ENCODE results near the gene ICAM4. TPM values are rescaled to one million over a fixed set of nuclear protein-coding genes. Genes with fewer than 3 reads are reported as not detected.

The ICAM4 gene
- total RNA-seq, 2 experiments from 2014 or later: 0.99 to 1.1 TPM

GRCh38 chr19:10309423-10309822 is 22.7 kb downstream of the ICAM4 start, which contains the start of gene ZGLP1:
ZGLP1 (minus strand) TSS chr19:10309815.
- Mint-ChIP-seq H3K4me3 (no peak within 1 kb of the TSS), H3K9me3 (ENCODE audit: insufficient read depth) (no peaks in the 10 kb centered on the region), H3K4me1 (ENCODE audit: low read depth) (peaks cover 8% of the 10 kb centered on the region), H3K36me3 (ENCODE audit: low read depth) (no peaks in the 10 kb centered on the region), H3K27ac (no peak within 1 kb of the TSS), H3K27me3 (ENCODE audit: low read depth) (no peaks in the 10 kb centered on the region)
- DNase-seq (no peak), ATAC-seq (no peak)
- ChIA-PET POLR2A (no interaction called here), CTCF (no interaction called here)

- Mint-ChIP-seq H3K9me3 (ENCODE audit: insufficient read depth) (no peaks in the 10 kb centered on the region), H3K27ac (peak within 1 kb of the TSS; percentile 74), H3K4me3 (peak within 1 kb of the TSS; percentile 83), H3K36me3 (ENCODE audit: low read depth) (peaks cover 28% of the 10 kb centered on the region), H3K27me3 (ENCODE audit: low read depth) (no peaks in the 10 kb centered on the region), H3K4me1 (ENCODE audit: low read depth) (peaks cover 17% of the 10 kb centered on the region)
- POLR2A ChIA-PET: interaction anchor here (0.5 to 0.8 kb wide), 2 partner anchors 18 to 37 kb away, joined by 3 read pairs; no protein-coding TSS in a partner anchor
- DNase-seq (peak; percentile 91), ATAC-seq (peak; percentile 87)
- CTCF ChIA-PET: interaction anchor here (2.0 kb wide), 1 partner anchor 57 kb away, joined by 4 read pairs; no protein-coding TSS in a partner anchor
These were observed 28.8 kb downstream of the ICAM4 start, which contains the start of gene FDX2 for GRCh38 chr19:10315335-10316214. FDX2 (minus strand) TSS chr19:10316015; CDS start chr19:10315996, 19 bp downstream.

GRCh38 chr19:10316229-10317044 is 29.7 kb downstream of the ICAM4 start:
- H3K27me3 Mint-ChIP-seq (ENCODE audit: low read depth): no peaks in the 10 kb centered on the region
- H3K9me3 Mint-ChIP-seq (ENCODE audit: insufficient read depth): no peaks in the 10 kb centered on the region
- H3K4me3 Mint-ChIP-seq: peak overlapping the region; percentile 83
- peaks cover 17% of the 10 kb centered on the region for H3K4me1 Mint-ChIP-seq (ENCODE audit: low read depth)
- no peak for DNase-seq
- peak overlapping the region; percentile 74 for H3K27ac Mint-ChIP-seq
- ATAC-seq: no peak
- CTCF ChIA-PET: interaction anchor here (0.5 kb wide), 1 partner anchor 1441 kb away, joined by 3 read pairs; no protein-coding TSS in a partner anchor
- H3K36me3 Mint-ChIP-seq (ENCODE audit: low read depth): peaks cover 28% of the 10 kb centered on the region
- POLR2A ChIA-PET: interaction anchor here (0.5 to 0.7 kb wide), 2 partner anchors 15 to 444 kb away, joined by 3 to 4 read pairs; no protein-coding TSS in a partner anchor

DNA sequence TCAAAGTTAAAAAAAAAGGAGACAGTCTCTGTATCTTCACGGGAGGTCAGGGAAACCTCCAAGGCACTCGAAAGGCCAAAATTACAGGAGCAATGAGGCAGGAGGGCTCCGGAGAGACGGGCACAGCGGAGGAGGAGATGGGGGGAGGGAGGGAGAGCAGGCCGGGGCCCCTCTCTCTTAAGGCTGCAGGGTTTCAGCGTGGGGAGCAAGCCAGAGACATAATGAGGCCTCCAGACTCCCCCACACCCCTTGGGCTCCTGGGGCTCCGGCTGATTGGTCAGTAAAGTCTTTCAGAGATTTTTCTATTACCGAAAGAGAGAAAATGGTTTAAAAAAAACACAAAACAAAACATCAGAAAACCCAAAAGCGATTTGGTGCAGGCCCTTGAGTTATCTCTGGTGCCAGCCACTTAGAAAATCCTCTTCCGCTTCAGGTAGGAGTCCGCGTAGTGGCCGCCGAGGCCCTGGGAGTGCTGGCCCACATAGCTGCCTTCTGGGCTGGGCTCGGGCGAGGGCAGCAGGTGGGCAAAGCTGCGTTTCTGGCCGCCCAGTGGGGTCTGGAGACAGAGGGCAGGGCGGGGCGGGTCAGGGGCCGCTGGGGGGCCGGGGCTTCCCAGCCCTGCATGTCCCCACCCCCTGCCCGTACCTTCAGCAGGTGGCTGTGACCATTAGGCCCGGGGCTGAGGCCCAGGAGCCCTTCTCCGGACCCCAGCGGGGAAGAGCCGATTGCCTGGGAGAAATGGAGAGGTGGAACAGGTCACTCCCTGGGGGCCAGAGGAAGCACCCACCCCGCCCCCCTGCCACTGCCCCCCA is 30.5 kb downstream of the ICAM4 start:
- ChIA-PET POLR2A (interaction anchor here (0.7 kb wide), 1 partner anchor 15 kb away, joined by 4 read pairs; no protein-coding TSS in a partner anchor), CTCF (interaction anchor here (0.5 kb wide), 1 partner anchor 1440 kb away, joined by 3 read pairs; no protein-coding TSS in a partner anchor)
- Mint-ChIP-seq H3K36me3 (ENCODE audit: low read depth) (peaks cover 36% of the 10 kb centered on the region), H3K9me3 (ENCODE audit: insufficient read depth) (no peaks in the 10 kb centered on the region), H3K27me3 (ENCODE audit: low read depth) (no peaks in the 10 kb centered on the region), H3K27ac (no peak overlapping the region), H3K4me3 (no peak overlapping the region), H3K4me1 (ENCODE audit: low read depth) (peaks cover 17% of the 10 kb centered on the region)
- DNase-seq (no peak), ATAC-seq (no peak)

DNA sequence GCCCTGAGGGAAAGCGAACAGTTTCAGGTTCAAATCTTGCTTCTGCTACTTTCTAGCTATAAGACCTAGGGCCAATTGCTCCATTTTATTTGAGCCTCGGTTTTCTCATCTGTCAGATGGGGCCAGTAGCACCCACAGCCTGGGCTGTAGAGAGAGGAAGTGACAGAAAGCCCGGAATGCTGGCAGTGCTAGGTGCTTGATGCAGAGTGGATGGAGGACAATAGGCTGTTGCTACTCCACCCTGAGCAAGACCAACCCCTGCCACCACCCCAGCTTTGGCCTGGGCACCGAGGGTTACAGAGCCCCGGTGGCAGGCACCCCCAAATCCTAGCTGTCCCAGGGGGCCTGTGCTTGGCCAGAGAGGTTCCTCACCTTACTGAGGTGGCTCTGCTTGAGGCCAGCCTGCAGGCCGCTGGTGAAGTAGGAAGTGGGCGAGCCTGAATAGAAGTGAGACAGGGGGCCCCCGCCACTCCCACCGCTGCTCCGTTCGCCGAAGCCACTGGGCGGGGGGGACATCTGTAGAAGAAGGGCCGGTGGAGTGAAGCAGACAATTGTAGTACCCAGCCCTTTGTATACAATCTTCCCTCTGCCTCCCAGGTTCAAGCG is 31.2 kb downstream of the ICAM4 start:
- DNase-seq: no peak
- H3K27ac Mint-ChIP-seq: no peak overlapping the region
- peaks cover 36% of the 10 kb centered on the region for H3K36me3 Mint-ChIP-seq (ENCODE audit: low read depth)
- CTCF ChIA-PET: no interaction called here
- no peaks in the 10 kb centered on the region for H3K27me3 Mint-ChIP-seq (ENCODE audit: low read depth)
- peaks cover 17% of the 10 kb centered on the region for H3K4me1 Mint-ChIP-seq (ENCODE audit: low read depth)
- POLR2A ChIA-PET: interaction anchor here (1.4 kb wide), 1 partner anchor 12 kb away, joined by 4 read pairs; no protein-coding TSS in a partner anchor
- no peak overlapping the region for H3K4me3 Mint-ChIP-seq
- H3K9me3 Mint-ChIP-seq (ENCODE audit: insufficient read depth): no peaks in the 10 kb centered on the region
- no peak for ATAC-seq

DNA sequence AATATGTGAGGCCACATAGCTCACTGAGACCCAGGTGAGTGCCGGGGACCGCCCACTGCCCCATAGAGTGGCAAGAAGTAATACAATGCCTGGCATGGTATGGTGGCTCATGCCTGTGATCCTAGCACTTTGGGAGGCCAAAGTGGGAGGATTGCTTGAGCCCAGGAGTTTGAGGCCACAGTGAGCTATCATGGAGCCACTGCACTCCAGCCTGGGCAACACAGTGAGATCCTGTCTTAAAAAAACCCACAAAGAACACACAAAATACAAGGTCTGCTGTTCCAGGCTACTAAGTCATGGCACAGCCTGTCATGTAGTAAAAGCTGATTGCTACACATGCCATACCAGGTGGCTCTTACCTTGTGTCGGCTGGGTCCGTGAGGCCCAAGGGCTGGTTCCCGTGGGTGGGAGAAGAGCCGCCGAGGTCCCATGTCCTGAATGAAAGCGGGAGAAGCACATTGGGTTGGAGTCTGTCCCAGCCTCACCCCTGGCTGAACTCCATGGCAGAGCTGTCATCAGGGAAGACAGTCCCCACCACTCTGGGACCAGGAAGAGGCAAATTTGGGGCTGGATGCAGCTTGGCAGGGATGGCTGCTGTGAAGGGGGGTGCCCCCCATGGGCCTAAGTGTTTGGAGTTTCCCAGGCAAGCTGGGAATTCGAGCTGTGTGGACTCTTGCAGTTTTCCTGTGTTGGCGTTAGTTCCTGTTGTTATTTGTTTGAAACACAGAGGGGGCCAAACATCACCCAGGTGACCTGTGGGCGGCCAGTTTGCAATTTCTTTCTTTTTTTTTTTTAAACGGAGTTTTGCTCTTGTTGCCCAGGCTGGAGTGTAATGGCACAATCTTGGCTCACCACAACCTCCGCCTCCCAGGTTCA is 32.3 kb downstream of the ICAM4 start:
- peaks cover 17% of the 10 kb centered on the region for H3K4me1 Mint-ChIP-seq (ENCODE audit: low read depth)
- no peaks in the 10 kb centered on the region for H3K9me3 Mint-ChIP-seq (ENCODE audit: insufficient read depth)
- no peak for ATAC-seq
- CTCF ChIA-PET: no interaction called here
- no peak overlapping the region for H3K27ac Mint-ChIP-seq
- POLR2A ChIA-PET: interaction anchor here (1.4 kb wide), 1 partner anchor 11 kb away, joined by 4 read pairs; no protein-coding TSS in a partner anchor
- DNase-seq: no peak
- peaks cover 40% of the 10 kb centered on the region for H3K36me3 Mint-ChIP-seq (ENCODE audit: low read depth)
- no peaks in the 10 kb centered on the region for H3K27me3 Mint-ChIP-seq (ENCODE audit: low read depth)
- no peak overlapping the region for H3K4me3 Mint-ChIP-seq

DNA sequence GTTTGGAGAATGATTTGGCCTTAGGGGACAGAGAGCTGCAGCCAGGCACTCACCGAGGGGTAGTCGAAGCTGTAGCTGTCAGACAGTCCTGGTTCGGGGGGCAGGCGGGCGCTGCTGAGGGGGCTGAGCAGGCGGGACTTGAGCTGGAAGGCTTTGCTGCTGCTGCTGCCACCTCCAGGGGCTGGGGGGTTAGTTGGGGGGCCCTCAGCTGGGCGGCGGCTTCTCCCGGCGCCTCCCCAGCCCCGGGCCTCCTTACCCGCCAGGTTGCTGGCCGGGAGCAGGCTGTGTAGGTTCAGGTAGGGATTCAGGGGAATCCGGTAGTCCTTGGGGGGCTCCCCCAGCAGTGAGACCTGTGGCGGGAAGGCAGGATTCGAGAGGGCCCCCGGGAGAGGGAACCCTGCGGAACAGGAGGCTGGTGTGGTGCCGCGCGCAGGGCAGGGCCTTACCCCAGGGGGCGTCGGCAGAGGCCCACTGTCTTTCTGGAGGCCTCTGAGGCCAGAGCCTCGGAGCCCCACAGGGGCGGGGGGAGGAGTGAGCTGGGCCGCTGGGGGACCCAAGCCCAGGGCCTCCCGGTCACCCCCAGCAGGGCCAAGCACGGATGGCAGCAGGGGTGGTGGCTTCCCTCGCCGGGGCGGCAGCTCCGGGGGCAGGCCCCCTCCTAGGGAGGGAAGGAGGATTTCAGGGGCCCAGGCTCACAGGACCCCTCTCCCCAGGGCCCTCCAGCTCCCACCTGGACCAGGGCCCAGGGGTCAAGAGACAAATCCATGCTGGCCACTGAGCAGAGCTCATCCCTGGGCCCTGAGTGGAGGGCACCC is 34.1 kb downstream of the ICAM4 start:
- CTCF ChIA-PET: interaction anchor here (1.3 kb wide), 1 partner anchor 68 kb away, joined by 3 read pairs; no protein-coding TSS in a partner anchor
- no peak for ATAC-seq
- no peak overlapping the region for H3K27ac Mint-ChIP-seq
- no peaks in the 10 kb centered on the region for H3K27me3 Mint-ChIP-seq (ENCODE audit: low read depth)
- H3K9me3 Mint-ChIP-seq (ENCODE audit: insufficient read depth): no peaks in the 10 kb centered on the region
- no peak for DNase-seq
- peaks cover 6% of the 10 kb centered on the region for H3K4me1 Mint-ChIP-seq (ENCODE audit: low read depth)
- peaks cover 48% of the 10 kb centered on the region for H3K36me3 Mint-ChIP-seq (ENCODE audit: low read depth)
- H3K4me3 Mint-ChIP-seq: no peak overlapping the region
- POLR2A ChIA-PET: no interaction called here

- H3K27me3 Mint-ChIP-seq (ENCODE audit: low read depth): no peaks in the 10 kb centered on the region
- H3K4me1 Mint-ChIP-seq (ENCODE audit: low read depth): no peaks in the 10 kb centered on the region
- POLR2A ChIA-PET: no interaction called here
- no peak overlapping the region for H3K27ac Mint-ChIP-seq
- H3K9me3 Mint-ChIP-seq (ENCODE audit: insufficient read depth): no peaks in the 10 kb centered on the region
- peaks cover 42% of the 10 kb centered on the region for H3K36me3 Mint-ChIP-seq (ENCODE audit: low read depth)
- CTCF ChIA-PET: interaction anchor here (1.3 kb wide), 1 partner anchor 68 kb away, joined by 3 read pairs; no protein-coding TSS in a partner anchor
- no peak overlapping the region for H3K4me3 Mint-ChIP-seq
- ATAC-seq: peak; percentile 29
- DNase-seq: no peak
These were observed 34.7 kb downstream of the ICAM4 start for GRCh38 chr19:10321417-10321797.

DNA sequence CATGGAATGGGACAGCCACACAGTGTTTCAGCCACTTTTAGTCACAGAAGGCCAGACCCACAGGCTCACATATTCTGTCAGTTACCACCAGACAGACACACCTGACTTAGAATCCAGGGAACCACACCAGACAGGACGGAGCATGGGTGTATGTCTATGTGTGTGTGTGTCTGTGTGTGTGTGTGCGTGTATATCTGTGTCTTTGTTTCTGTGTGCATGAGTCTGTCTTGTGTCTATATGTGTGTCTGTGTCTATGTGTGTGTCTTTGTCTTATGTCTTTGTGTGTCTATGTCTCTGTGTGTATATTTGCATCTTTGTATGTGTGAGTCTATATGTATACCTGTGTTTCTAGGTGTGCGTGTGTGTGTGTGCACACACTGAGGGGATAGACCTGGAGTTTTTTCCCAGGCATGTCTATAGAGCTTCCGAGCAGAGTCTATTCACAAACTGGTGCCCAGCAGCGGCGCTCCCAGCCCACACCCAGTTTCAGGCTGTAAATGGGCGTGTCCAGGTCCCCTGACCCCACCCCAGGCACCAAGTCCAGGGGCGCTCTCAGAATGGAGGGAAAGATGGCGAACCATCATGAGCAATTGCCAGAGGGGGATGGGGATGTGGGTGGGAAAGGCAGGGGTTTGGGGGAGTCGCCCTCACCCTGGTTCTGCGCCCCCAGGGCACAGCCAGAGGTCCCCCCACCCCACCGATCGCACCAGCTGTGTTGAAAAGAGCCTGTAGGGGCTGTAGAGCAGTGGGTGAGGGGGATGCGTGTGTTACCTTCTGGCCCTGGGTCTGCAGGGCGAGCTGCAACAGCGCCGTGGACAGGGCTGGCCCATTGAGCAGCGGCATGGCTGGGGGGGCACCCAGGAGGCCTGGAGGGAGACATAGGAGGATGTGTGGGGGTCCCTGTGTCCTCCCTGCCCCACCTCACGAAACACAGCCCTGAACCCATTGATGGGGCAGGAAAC is 35.4 kb downstream of the ICAM4 start:
- Mint-ChIP-seq H3K9me3 (ENCODE audit: insufficient read depth) (no peaks in the 10 kb centered on the region), H3K4me1 (ENCODE audit: low read depth) (no peaks in the 10 kb centered on the region), H3K4me3 (no peak overlapping the region), H3K36me3 (ENCODE audit: low read depth) (peaks cover 38% of the 10 kb centered on the region), H3K27me3 (ENCODE audit: low read depth) (no peaks in the 10 kb centered on the region), H3K27ac (no peak overlapping the region)
- peak; percentile 11 for ATAC-seq
- ChIA-PET POLR2A (no interaction called here), CTCF (interaction anchor here (1.3 kb wide), 1 partner anchor 67 kb away, joined by 3 read pairs; no protein-coding TSS in a partner anchor)
- DNase-seq: no peak

Data from activated CD8-positive, alpha-beta T cell treated with anti-CD3 and anti-CD28 coated beads, Interleukin-2, amount 10 ng/mL, durations not matched to agents 7 days and 5 days (primary cell).